CD14-positive monocyte (primary cell): ENCODE results near the gene FHIT. TPM values are rescaled to one million over a fixed set of nuclear protein-coding genes. Genes with fewer than 3 reads are reported as not detected.

Experiments
- DNase-seq, 3 donors: peaks; one replicate each; pipeline ENCODE4 v3.0.0-alpha.2; 2011 to 2022
- H2AFZ ChIP-seq: 2 replicates; pipeline ENCODE4 v1.6.0; 2012; ENCODE audit warnings: mild to moderate bottlenecking, low read depth, low read length, inconsistent platforms; ENCODE audit not compliant: insufficient read depth, poor library complexity, severe bottlenecking
- H3K27ac ChIP-seq, 2 donors: 1 replicate in 1 of 2; 2 replicates in 1 of 2; pipeline ENCODE4 v1.5.1; 2012 to 2013; ENCODE audit warnings: low read length in 2 of 2, control low read depth in 1 of 2, inconsistent platforms in 1 of 2, low read depth in 1 of 2, mild to moderate bottlenecking in 1 of 2
- H3K27me3 ChIP-seq, 2 donors: one replicate each; pipeline versions ENCODE4 v1.6.0 to v1.6.1; 2011 to 2013; ENCODE audit warnings: low read length in 2 of 2; ENCODE audit not compliant: control insufficient read depth in 2 of 2, insufficient read depth in 2 of 2
- H3K36me3 ChIP-seq, 2 donors: replicated peaks in 1 of 2; 1 replicate in 1 of 2; 2 replicates in 1 of 2; pipeline versions ENCODE4 v1.5.1 to v1.6.1; 2012 to 2013; ENCODE audit warnings: low read length in 2 of 2, control low read depth in 1 of 2, inconsistent platforms in 1 of 2, mild to moderate bottlenecking in 1 of 2; ENCODE audit not compliant: insufficient read depth in 2 of 2, control insufficient read depth in 1 of 2
- H3K4me1 ChIP-seq, 2 donors: 1 replicate in 1 of 2; 2 replicates in 1 of 2; pipeline versions ENCODE4 v1.5.1 to v1.6.1; 2012 to 2013; ENCODE audit warnings: low read length in 2 of 2, control low read depth in 1 of 2, inconsistent platforms in 1 of 2, mild to moderate bottlenecking in 1 of 2, moderate library complexity in 1 of 2; ENCODE audit not compliant: insufficient read depth in 2 of 2, control insufficient read depth in 1 of 2
- H3K4me2 ChIP-seq: replicated peaks from 2 replicates; pipeline ENCODE3; 2012; ENCODE audit warnings: low read length, moderate library complexity, mild to moderate bottlenecking; ENCODE audit not compliant: poor library complexity, severe bottlenecking; ENCODE audit errors: extremely low read depth
- H3K4me3 ChIP-seq, 3 experiments: fragments of 200-600 bp in 1 of 3; sonication (generic) in 1 of 3; replicated peaks in 1 of 3; 1 replicate in 2 of 3; 2 replicates in 1 of 3; pipeline ENCODE4 v1.5.1; 2011 to 2013; ENCODE audit warnings: low read length in 3 of 3, mild to moderate bottlenecking in 3 of 3, control low read depth in 2 of 3, low read depth in 2 of 3, inconsistent platforms in 1 of 3, moderate library complexity in 1 of 3
- H3K79me2 ChIP-seq: 2 replicates; pipeline ENCODE4 v1.6.0; 2012; ENCODE audit warnings: mild to moderate bottlenecking, control low read depth, inconsistent platforms, low read length, moderate library complexity; ENCODE audit not compliant: insufficient read depth
- H3K9ac ChIP-seq: 2 replicates; pipeline ENCODE4 v1.6.0; 2017; ENCODE audit warnings: low read length, mild to moderate bottlenecking; ENCODE audit not compliant: insufficient read depth, poor library complexity, severe bottlenecking
- H3K9me3 ChIP-seq, 2 donors: replicated peaks in 1 of 2; 1 replicate in 1 of 2; 2 replicates in 1 of 2; pipeline versions ENCODE4 v1.5.1 to v1.6.1; 2012 to 2013; ENCODE audit warnings: low read length in 2 of 2, control low read depth in 1 of 2; ENCODE audit not compliant: control insufficient read depth in 1 of 2, insufficient read depth in 1 of 2
- H4K20me1 ChIP-seq: 2 replicates; pipeline ENCODE4 v1.6.0; 2012; ENCODE audit warnings: mild to moderate bottlenecking, low read length, control low read depth, moderate library complexity; ENCODE audit not compliant: insufficient read depth
- H3K27ac Mint-ChIP-seq, 7 donors: one replicate each; pipeline ENCODE4 v1.8.0; 2020; ENCODE audit warnings: mild to moderate bottlenecking in 7 of 7, mixed read lengths in 7 of 7, moderate library complexity in 6 of 7, inconsistent platforms in 2 of 7
- H3K27me3 Mint-ChIP-seq, 3 donors: one replicate each; pipeline ENCODE4 v1.8.0; 2021 to 2022; ENCODE audit warnings: low read depth in 3 of 3, mild to moderate bottlenecking in 3 of 3, mixed read lengths in 3 of 3, moderate library complexity in 3 of 3, inconsistent platforms in 1 of 3
- H3K36me3 Mint-ChIP-seq, 2 donors: one replicate each; pipeline ENCODE4 v1.8.0; 2020; ENCODE audit warnings: mixed read lengths in 2 of 2, inconsistent platforms in 1 of 2, mild to moderate bottlenecking in 1 of 2
- H3K4me1 Mint-ChIP-seq: one replicate; pipeline ENCODE4 v1.8.0; 2020; ENCODE audit warnings: mild to moderate bottlenecking, mixed read lengths
- H3K4me3 Mint-ChIP-seq, 2 donors: one replicate each; pipeline ENCODE4 v1.8.0; 2020; ENCODE audit warnings: mild to moderate bottlenecking in 2 of 2, mixed read lengths in 2 of 2, moderate library complexity in 1 of 2
- H3K9me3 Mint-ChIP-seq, 7 donors: one replicate each; pipeline ENCODE4 v1.8.0; 2020 to 2022; ENCODE audit warnings: mixed read lengths in 7 of 7, mild to moderate bottlenecking in 6 of 7, moderate library complexity in 6 of 7, inconsistent platforms in 2 of 7
- CTCF ChIP-seq: fragments of 200-600 bp; IDR thresholded peaks from one replicate; pipeline ENCODE4 v1.8.0; 2022; ENCODE audit warnings: antibody characterized with exemption, mild to moderate bottlenecking
- WGBS: methylation state at CpG from one replicate; pipeline ENCODE4 v1.1.5; 2013; ENCODE audit warnings: missing lambda C conversion rate; ENCODE audit not compliant: insufficient coverage; 5-methylcytosine and 5-hydroxymethylcytosine counted together
- intact Hi-C, 2 donors: fragments of 100-400 bp; cut with micrococcal nuclease; formaldehyde crosslinking; loops; one replicate each; pipeline versions ENCODE4 v1.15.0 to v1.15.1; 2023
- polyA plus RNA-seq, 3 donors: library from polyadenylated mRNA; depleted of rRNA in 1 of 3; unstranded in 2 of 3; stranded (reverse) in 1 of 3; fragments of 300-500 nt in 2 of 3; fragments of >200 nt in 1 of 3; fragmentation: Illumina TruSeq in 2 of 3; gene quantifications; 1 replicate in 2 of 3; 2 replicates in 1 of 3; pipeline ENCODE4 v1.2.3, GENCODE V29; 2012 to 2021

FHIT gene
- polyA plus RNA-seq, 3 donors, result 1.7 to 3.4 (median 3.2) TPM

GRCh38 chr3:59831394-59831793 lies 1419.9 kb downstream of the FHIT start:
- no CpG with 5 or more reads among the region's 2 CpGs for WGBS
- H3K27me3 Mint-ChIP-seq, result no peaks in the 10 kb centered on the region
- Histone ChIP-seq H3K4me3 (no peak overlapping the region), H3K27ac (no peak overlapping the region), H3K79me2 (no peaks in the 10 kb centered on the region), H3K36me3 (no peaks in the 10 kb centered on the region), H3K9ac (no peak overlapping the region), H3K27me3 (no peaks in the 10 kb centered on the region), H4K20me1 (no peaks in the 10 kb centered on the region), H3K4me2 (no peak overlapping the region), H3K9me3 (no peaks in the 10 kb centered on the region), H2AFZ (no peak overlapping the region), H3K4me1 (no peaks in the 10 kb centered on the region)
- intact Hi-C loops, result no loop called here
- no peaks in the 10 kb centered on the region for H3K4me1 Mint-ChIP-seq
- H3K4me3 Mint-ChIP-seq, result no peak overlapping the region
- DNase-seq, result no peak
- H3K9me3 Mint-ChIP-seq, result peaks cover 3 to 11% (median 6%) of the 10 kb centered on the region in 7 donors
- TF ChIP-seq CTCF, result no peak
- no peaks in the 10 kb centered on the region for H3K36me3 Mint-ChIP-seq
- no peak overlapping the region for H3K27ac Mint-ChIP-seq

- TF ChIP-seq CTCF, result no peak
- H3K36me3 Mint-ChIP-seq, result no peaks in the 10 kb centered on the region
- H3K4me1 Mint-ChIP-seq, result no peaks in the 10 kb centered on the region
- Histone ChIP-seq H3K9ac (no peak overlapping the region), H3K27ac (no peak overlapping the region), H3K9me3 (no peaks in the 10 kb centered on the region), H4K20me1 (no peaks in the 10 kb centered on the region), H3K4me3 (no peak overlapping the region), H3K27me3 (no peaks in the 10 kb centered on the region), H3K79me2 (no peaks in the 10 kb centered on the region), H3K4me2 (no peak overlapping the region), H3K36me3 (no peaks in the 10 kb centered on the region), H2AFZ (no peak overlapping the region), H3K4me1 (no peaks in the 10 kb centered on the region)
- H3K9me3 Mint-ChIP-seq, result peaks cover 3 to 10% (median 3%) of the 10 kb centered on the region in 7 donors
- no peak overlapping the region for H3K4me3 Mint-ChIP-seq
- WGBS, result 100% methylated on average over 1 of the region's 1 CpG
- no peak for DNase-seq
- H3K27me3 Mint-ChIP-seq, result no peaks in the 10 kb centered on the region
- intact Hi-C loops, result no loop called here
- no peak overlapping the region for H3K27ac Mint-ChIP-seq
These were observed 1421.7 kb downstream of the FHIT start for GRCh38 chr3:59829527-59829926.
